H1 (cell line): Measurements from ENCODE around the gene ATP13A3. TPM values are rescaled to one million over a fixed set of nuclear protein-coding genes. Genes with fewer than 3 reads are reported as not detected.

Source experiments
- CEBPB ChIP-seq: IDR thresholded peaks from 2 replicates; pipeline ENCODE4 v1.6.1; 2012; ENCODE audit warnings: low read depth, low read length
- CHD1 ChIP-seq: IDR thresholded peaks from 2 replicates; pipeline ENCODE4 v1.6.1; 2012; ENCODE audit warnings: low read depth, low read length, improper control_type of control experiment
- JUN ChIP-seq: IDR thresholded peaks from 2 replicates; pipeline ENCODE4 v1.6.1; 2011; ENCODE audit warnings: low read depth, mild to moderate bottlenecking, improper control_type of control experiment, low read length
- KDM4A ChIP-seq: IDR thresholded peaks from one replicate; pipeline ENCODE4 v1.7.1; 2012; ENCODE audit warnings: low read depth, mild to moderate bottlenecking, moderate library complexity, low read length, inconsistent platforms; ENCODE audit not compliant: severe bottlenecking
- RAD21 ChIP-seq, 2 experiments: IDR thresholded peaks in 1 of 2; conservative IDR thresholded peaks in 1 of 2; 2 replicates each; pipeline ENCODE4 v1.6.1; 2011; ENCODE audit warnings: low read depth in 2 of 2, low read length in 2 of 2, improper control_type of control experiment in 1 of 2, inconsistent platforms in 1 of 2, mild to moderate bottlenecking in 1 of 2, moderate library complexity in 1 of 2
- SUZ12 ChIP-seq: fragments of 200-600 bp; sonication (generic); IDR thresholded peaks from 2 replicates; pipeline ENCODE4 v1.6.1; 2012; ENCODE audit warnings: mild to moderate bottlenecking, inconsistent platforms, low read length, moderate library complexity, mixed read lengths
- TBP ChIP-seq: IDR thresholded peaks from 2 replicates; pipeline ENCODE4 v1.6.1; 2011; ENCODE audit warnings: low read depth, low read length, improper control_type of control experiment
- TCF12 ChIP-seq: IDR thresholded peaks from 2 replicates; pipeline ENCODE4 v1.6.1; 2011; ENCODE audit warnings: low read depth, mild to moderate bottlenecking, low read length
- polyA plus RNA-seq, 7 experiments: library from polyadenylated mRNA; depleted of rRNA in 3 of 7; stranded (reverse) in 5 of 7; unstranded in 2 of 7; fragments of >200 nt in 5 of 7; fragments of 200-250 nt in 2 of 7; gene quantifications; 1 replicate in 5 of 7; 2 replicates in 1 of 7; 4 replicates in 1 of 7; pipeline versions ENCODE4 v1.2.1 to v1.2.3, GENCODE V29; 2011 to 2013; ENCODE audit warnings: missing spikeins in 2 of 7, mixed read lengths in 2 of 7
- total RNA-seq: library from RNA; stranded (reverse); fragmentation: NEBNext Ultra II Directional; extraction: Animal tissue kit (Norgen Biotek cat#: 25700); gene quantifications from 2 replicates; pipeline ENCODE4 v1.2.1, GENCODE V29; 2021
- TF ChIP-seq, protein P1 (sequence below): fragments of 300-600 bp; sonication (generic); IDR thresholded peaks from 2 replicates; pipeline ENCODE4 v1.7.1; 2012; ENCODE audit warnings: low read length, moderate library complexity, mild to moderate bottlenecking, inconsistent platforms; ENCODE audit not compliant: insufficient replicate concordance
- TF ChIP-seq, protein P2 (sequence below): IDR thresholded peaks from 2 replicates; pipeline ENCODE4 v1.6.1; 2011; ENCODE audit warnings: low read length, improper control_type of control experiment

ATP13A3 gene
- total and polyA plus RNA-seq, 2 of the 8 experiments (the other 6 are each of a cell fraction or from before 2014, with no cell fraction given): 18.6 to 92.2 TPM

DNA sequence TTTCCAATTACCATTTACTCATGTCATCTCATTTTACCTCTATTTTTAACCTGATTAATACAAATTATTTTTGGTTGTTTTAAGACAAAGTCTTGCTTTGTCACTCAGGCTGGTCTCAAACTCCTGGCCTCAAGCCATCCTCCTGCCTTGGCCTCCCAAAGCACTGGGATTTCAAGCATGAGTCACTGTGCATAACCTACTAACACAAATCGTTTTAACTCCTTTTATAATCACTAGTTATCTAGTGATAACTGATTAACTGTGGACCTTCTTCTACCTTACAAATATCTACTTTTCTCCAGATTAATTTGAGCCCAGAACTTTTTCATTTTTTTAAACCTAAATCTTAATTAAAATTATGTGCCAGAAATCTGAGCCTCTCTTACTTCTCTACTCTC lies 4.6 kb downstream of the ATP13A3 start (continued):
- TF ChIP-seq, protein P1, sequence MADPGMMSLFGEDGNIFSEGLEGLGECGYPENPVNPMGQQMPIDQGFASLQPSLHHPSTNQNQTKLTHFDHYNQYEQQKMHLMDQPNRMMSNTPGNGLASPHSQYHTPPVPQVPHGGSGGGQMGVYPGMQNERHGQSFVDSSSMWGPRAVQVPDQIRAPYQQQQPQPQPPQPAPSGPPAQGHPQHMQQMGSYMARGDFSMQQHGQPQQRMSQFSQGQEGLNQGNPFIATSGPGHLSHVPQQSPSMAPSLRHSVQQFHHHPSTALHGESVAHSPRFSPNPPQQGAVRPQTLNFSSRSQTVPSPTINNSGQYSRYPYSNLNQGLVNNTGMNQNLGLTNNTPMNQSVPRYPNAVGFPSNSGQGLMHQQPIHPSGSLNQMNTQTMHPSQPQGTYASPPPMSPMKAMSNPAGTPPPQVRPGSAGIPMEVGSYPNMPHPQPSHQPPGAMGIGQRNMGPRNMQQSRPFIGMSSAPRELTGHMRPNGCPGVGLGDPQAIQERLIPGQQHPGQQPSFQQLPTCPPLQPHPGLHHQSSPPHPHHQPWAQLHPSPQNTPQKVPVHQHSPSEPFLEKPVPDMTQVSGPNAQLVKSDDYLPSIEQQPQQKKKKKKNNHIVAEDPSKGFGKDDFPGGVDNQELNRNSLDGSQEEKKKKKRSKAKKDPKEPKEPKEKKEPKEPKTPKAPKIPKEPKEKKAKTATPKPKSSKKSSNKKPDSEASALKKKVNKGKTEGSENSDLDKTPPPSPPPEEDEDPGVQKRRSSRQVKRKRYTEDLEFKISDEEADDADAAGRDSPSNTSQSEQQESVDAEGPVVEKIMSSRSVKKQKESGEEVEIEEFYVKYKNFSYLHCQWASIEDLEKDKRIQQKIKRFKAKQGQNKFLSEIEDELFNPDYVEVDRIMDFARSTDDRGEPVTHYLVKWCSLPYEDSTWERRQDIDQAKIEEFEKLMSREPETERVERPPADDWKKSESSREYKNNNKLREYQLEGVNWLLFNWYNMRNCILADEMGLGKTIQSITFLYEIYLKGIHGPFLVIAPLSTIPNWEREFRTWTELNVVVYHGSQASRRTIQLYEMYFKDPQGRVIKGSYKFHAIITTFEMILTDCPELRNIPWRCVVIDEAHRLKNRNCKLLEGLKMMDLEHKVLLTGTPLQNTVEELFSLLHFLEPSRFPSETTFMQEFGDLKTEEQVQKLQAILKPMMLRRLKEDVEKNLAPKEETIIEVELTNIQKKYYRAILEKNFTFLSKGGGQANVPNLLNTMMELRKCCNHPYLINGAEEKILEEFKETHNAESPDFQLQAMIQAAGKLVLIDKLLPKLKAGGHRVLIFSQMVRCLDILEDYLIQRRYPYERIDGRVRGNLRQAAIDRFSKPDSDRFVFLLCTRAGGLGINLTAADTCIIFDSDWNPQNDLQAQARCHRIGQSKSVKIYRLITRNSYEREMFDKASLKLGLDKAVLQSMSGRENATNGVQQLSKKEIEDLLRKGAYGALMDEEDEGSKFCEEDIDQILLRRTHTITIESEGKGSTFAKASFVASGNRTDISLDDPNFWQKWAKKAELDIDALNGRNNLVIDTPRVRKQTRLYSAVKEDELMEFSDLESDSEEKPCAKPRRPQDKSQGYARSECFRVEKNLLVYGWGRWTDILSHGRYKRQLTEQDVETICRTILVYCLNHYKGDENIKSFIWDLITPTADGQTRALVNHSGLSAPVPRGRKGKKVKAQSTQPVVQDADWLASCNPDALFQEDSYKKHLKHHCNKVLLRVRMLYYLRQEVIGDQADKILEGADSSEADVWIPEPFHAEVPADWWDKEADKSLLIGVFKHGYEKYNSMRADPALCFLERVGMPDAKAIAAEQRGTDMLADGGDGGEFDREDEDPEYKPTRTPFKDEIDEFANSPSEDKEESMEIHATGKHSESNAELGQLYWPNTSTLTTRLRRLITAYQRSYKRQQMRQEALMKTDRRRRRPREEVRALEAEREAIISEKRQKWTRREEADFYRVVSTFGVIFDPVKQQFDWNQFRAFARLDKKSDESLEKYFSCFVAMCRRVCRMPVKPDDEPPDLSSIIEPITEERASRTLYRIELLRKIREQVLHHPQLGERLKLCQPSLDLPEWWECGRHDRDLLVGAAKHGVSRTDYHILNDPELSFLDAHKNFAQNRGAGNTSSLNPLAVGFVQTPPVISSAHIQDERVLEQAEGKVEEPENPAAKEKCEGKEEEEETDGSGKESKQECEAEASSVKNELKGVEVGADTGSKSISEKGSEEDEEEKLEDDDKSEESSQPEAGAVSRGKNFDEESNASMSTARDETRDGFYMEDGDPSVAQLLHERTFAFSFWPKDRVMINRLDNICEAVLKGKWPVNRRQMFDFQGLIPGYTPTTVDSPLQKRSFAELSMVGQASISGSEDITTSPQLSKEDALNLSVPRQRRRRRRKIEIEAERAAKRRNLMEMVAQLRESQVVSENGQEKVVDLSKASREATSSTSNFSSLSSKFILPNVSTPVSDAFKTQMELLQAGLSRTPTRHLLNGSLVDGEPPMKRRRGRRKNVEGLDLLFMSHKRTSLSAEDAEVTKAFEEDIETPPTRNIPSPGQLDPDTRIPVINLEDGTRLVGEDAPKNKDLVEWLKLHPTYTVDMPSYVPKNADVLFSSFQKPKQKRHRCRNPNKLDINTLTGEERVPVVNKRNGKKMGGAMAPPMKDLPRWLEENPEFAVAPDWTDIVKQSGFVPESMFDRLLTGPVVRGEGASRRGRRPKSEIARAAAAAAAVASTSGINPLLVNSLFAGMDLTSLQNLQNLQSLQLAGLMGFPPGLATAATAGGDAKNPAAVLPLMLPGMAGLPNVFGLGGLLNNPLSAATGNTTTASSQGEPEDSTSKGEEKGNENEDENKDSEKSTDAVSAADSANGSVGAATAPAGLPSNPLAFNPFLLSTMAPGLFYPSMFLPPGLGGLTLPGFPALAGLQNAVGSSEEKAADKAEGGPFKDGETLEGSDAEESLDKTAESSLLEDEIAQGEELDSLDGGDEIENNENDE: no peak
- TF ChIP-seq TCF12 (no peak), RAD21 (IDR thresholded peaks at IDR 0.05 in 1 of 2, conservative IDR thresholded peaks at IDR 0.05 in 1 of 2; ENCODE audit: low read depth in 2 of 2, low read length in 2 of 2) (no peak), SUZ12 (no peak), KDM4A (no peak), TBP (no peak), CHD1 (no peak), CEBPB (no peak), JUN (no peak)
- TF ChIP-seq, protein P2, sequence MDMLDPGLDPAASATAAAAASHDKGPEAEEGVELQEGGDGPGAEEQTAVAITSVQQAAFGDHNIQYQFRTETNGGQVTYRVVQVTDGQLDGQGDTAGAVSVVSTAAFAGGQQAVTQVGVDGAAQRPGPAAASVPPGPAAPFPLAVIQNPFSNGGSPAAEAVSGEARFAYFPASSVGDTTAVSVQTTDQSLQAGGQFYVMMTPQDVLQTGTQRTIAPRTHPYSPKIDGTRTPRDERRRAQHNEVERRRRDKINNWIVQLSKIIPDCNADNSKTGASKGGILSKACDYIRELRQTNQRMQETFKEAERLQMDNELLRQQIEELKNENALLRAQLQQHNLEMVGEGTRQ: no peak
